HG02840 (cell line): Measurements from ENCODE around the gene NEBL.

ENCODE experiments used
- ATAC-seq: cut with Tn5 transposase; IDR thresholded peaks from one replicate; pipeline ENCODE4 v1.9.1; 2021; ENCODE audit warnings: mild to moderate bottlenecking, moderate library complexity, moderate number of reproducible peaks; ENCODE audit not compliant: unreplicated experiment, low FRiP score

NEBL gene

GRCh38 chr10:20740120-20740519 is 157.0 kb downstream of the NEBL start:
- ATAC-seq = no peak

GRCh38 chr10:20737107-20737506 is 160.0 kb downstream of the NEBL start:
- ATAC-seq = no peak
